Activated T-helper 1 cell treated with Interleukin-2 at 50 U/mL for 16 hours (primary cell): ENCODE results near the gene ADRA1B.

ENCODE experiments used
- DNase-seq: peaks from one replicate; pipeline ENCODE4 v3.0.0-alpha.2; 2020; ENCODE audit warnings: low read depth

Gene ADRA1B

GRCh38 chr5:159901772-159902171 is 14.5 kb upstream of the ADRA1B start:
- DNase-seq, result no peak

- DNase-seq, result no peak
Observed at GRCh38 chr5:159902444-159903121, 13.7 kb upstream of the ADRA1B start.

- DNase-seq, result no peak
Observed at GRCh38 chr5:159903131-159903530, 13.2 kb upstream of the ADRA1B start.

- DNase-seq, result no peak
Observed at GRCh38 chr5:159904874-159905273, 11.4 kb upstream of the ADRA1B start.

- DNase-seq, result no peak
Observed at GRCh38 chr5:159905496-159905895, 10.8 kb upstream of the ADRA1B start.

- no peak for DNase-seq
Observed at GRCh38 chr5:159906463-159906862, 9.8 kb upstream of the ADRA1B start.

GRCh38 chr5:159906943-159907342 is 9.3 kb upstream of the ADRA1B start:
- no peak for DNase-seq

- DNase-seq, result no peak
Observed at GRCh38 chr5:159907689-159908590, 8.3 kb upstream of the ADRA1B start.

- no peak for DNase-seq
Observed at GRCh38 chr5:159908591-159908940, 7.7 kb upstream of the ADRA1B start.

GRCh38 chr5:159909126-159909525 is 7.2 kb upstream of the ADRA1B start:
- DNase-seq, result no peak

- DNase-seq, result no peak
Observed at GRCh38 chr5:159910207-159910842, 6.0 kb upstream of the ADRA1B start.

- no peak for DNase-seq
Observed at GRCh38 chr5:159910843-159911229, 5.4 kb upstream of the ADRA1B start.

GRCh38 chr5:159911349-159911748 is 4.9 kb upstream of the ADRA1B start:
- no peak for DNase-seq

- no peak for DNase-seq
Observed at GRCh38 chr5:159912033-159912800, 4.1 kb upstream of the ADRA1B start.

GRCh38 chr5:159913048-159913447 is 3.2 kb upstream of the ADRA1B start:
- no peak for DNase-seq

- no peak for DNase-seq
Observed at GRCh38 chr5:159913501-159913900, 2.8 kb upstream of the ADRA1B start.

GRCh38 chr5:159916841-159917761 is 819 bp downstream of the ADRA1B start:
- no peak for DNase-seq

GRCh38 chr5:159917994-159918393 is 1.7 kb downstream of the ADRA1B start:
- no peak for DNase-seq

GRCh38 chr5:159921721-159922120 is 5.4 kb downstream of the ADRA1B start:
- no peak for DNase-seq

GRCh38 chr5:159923008-159923407 is 6.7 kb downstream of the ADRA1B start:
- no peak for DNase-seq
